Nephron progenitor cell (in vitro differentiated cells): ENCODE measurements around the gene SCNN1A.

Source experiments
- DNase-seq: peaks from one replicate; pipeline ENCODE4 v3.0.0; 2021
- H3K27ac Mint-ChIP-seq: 2 replicates; pipeline ENCODE4 v1.8.0; 2021; ENCODE audit warnings: mild to moderate bottlenecking, moderate library complexity, mixed read lengths
- H3K27me3 Mint-ChIP-seq: 2 replicates; pipeline ENCODE4 v1.8.0; 2021; ENCODE audit warnings: mild to moderate bottlenecking, low read depth, mixed read lengths; ENCODE audit not compliant: poor library complexity
- H3K36me3 Mint-ChIP-seq: 2 replicates; pipeline ENCODE4 v1.8.0; 2021; ENCODE audit warnings: low read depth, mixed read lengths
- H3K4me1 Mint-ChIP-seq: 2 replicates; pipeline ENCODE4 v1.8.0; 2021; ENCODE audit warnings: mixed read lengths
- H3K4me3 Mint-ChIP-seq: 2 replicates; pipeline ENCODE4 v1.8.0; 2021; ENCODE audit warnings: mild to moderate bottlenecking, moderate library complexity, mixed read lengths
- H3K9me3 Mint-ChIP-seq: 2 replicates; pipeline ENCODE4 v1.8.0; 2021; ENCODE audit warnings: mild to moderate bottlenecking, moderate library complexity, mixed read lengths
- CTCF ChIP-seq: fragments of 200-600 bp; sonication (generic); IDR thresholded peaks from 2 replicates; pipeline ENCODE4 v1.5.0; 2021; ENCODE audit warnings: antibody characterized with exemption

SCNN1A gene

GRCh38 chr12:6383572-6384498, 8.5 kb upstream of the SCNN1A start, which contains the start of gene LTBR:
TSS of gene LTBR (plus strand) at chr12:6384162. CDS start at chr12:6384359, 197 bp downstream.
- peaks cover 36% of the 10 kb centered on the region for H3K27me3 Mint-ChIP-seq
- TF ChIP-seq CTCF, result no peak
- no peak within 1 kb of the TSS for H3K4me3 Mint-ChIP-seq
- DNase-seq, result peak; percentile 71
- peaks cover 26% of the 10 kb centered on the region for H3K4me1 Mint-ChIP-seq
- no peak within 1 kb of the TSS for H3K27ac Mint-ChIP-seq
- H3K9me3 Mint-ChIP-seq, result no peaks in the 10 kb centered on the region
- H3K36me3 Mint-ChIP-seq, result no peaks in the 10 kb centered on the region

GRCh38 chr12:6382982-6383381, 7.6 kb upstream of the SCNN1A start:
- peaks cover 30% of the 10 kb centered on the region for H3K27me3 Mint-ChIP-seq
- H3K36me3 Mint-ChIP-seq, result no peaks in the 10 kb centered on the region
- H3K4me3 Mint-ChIP-seq, result no peak overlapping the region
- H3K9me3 Mint-ChIP-seq, result no peaks in the 10 kb centered on the region
- no peak overlapping the region for H3K27ac Mint-ChIP-seq
- peaks cover 30% of the 10 kb centered on the region for H3K4me1 Mint-ChIP-seq
- no peak for DNase-seq
- no peak for TF ChIP-seq CTCF

GRCh38 chr12:6382371-6382770, 7.0 kb upstream of the SCNN1A start:
- peaks cover 24% of the 10 kb centered on the region for H3K27me3 Mint-ChIP-seq
- H3K4me3 Mint-ChIP-seq, result no peak overlapping the region
- H3K36me3 Mint-ChIP-seq, result no peaks in the 10 kb centered on the region
- H3K27ac Mint-ChIP-seq, result no peak overlapping the region
- TF ChIP-seq CTCF, result no peak
- peaks cover 31% of the 10 kb centered on the region for H3K4me1 Mint-ChIP-seq
- no peak for DNase-seq
- H3K9me3 Mint-ChIP-seq, result no peaks in the 10 kb centered on the region

- Mint-ChIP-seq H3K36me3 (no peaks in the 10 kb centered on the region), H3K27me3 (peaks cover 30% of the 10 kb centered on the region), H3K4me1 (peaks cover 50% of the 10 kb centered on the region), H3K9me3 (no peaks in the 10 kb centered on the region), H3K27ac (no peak overlapping the region), H3K4me3 (no peak overlapping the region)
- no peak for TF ChIP-seq CTCF
- no peak for DNase-seq
Observed at GRCh38 chr12:6380141-6381121, 5.1 kb upstream of the SCNN1A start.

GRCh38 chr12:6378709-6379472, 3.5 kb upstream of the SCNN1A start:
- Mint-ChIP-seq H3K27ac (no peak overlapping the region), H3K9me3 (no peaks in the 10 kb centered on the region), H3K4me1 (peaks cover 63% of the 10 kb centered on the region), H3K4me3 (no peak overlapping the region), H3K36me3 (no peaks in the 10 kb centered on the region), H3K27me3 (peaks cover 43% of the 10 kb centered on the region)
- DNase-seq, result no peak
- TF ChIP-seq CTCF, result no peak
